Measurements from ENCODE around the gene IQCK. TPM values are rescaled to one million over a fixed set of nuclear protein-coding genes. Genes with fewer than 3 reads are reported as not detected.

The IQCK gene, protein sequence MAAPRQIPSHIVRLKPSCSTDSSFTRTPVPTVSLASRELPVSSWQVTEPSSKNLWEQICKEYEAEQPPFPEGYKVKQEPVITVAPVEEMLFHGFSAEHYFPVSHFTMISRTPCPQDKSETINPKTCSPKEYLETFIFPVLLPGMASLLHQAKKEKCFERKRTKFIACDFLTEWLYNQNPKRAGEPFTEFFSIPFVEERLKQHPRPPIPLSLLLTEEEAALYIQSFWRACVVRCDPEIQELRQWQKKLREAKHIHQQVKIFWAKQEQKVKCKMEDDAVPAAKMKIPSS
- 13.0 and 15.6 TPM in 2 replicates for polyA plus RNA-seq (2011; rRNA removed)
- polyA plus RNA-seq (2012; cell fraction: cytosol; rRNA removed) = 8.0 and 8.2 TPM in 2 replicates
- 6.5 and 14.2 TPM in 2 replicates for polyA plus RNA-seq (2012; cell fraction: nucleus; rRNA removed)
- polyA plus RNA-seq (2017; fragmentation: RNase III; extraction: RNeasy Plus Mini Kit Qiagen cat#74134 plus additional on column Dnase treatment) = 10.3 to 12.5 TPM (median 12.1 TPM) in 3 replicates
- 7.5 and 7.8 TPM in 2 replicates for polyA minus RNA-seq (2011; rRNA and poly(A)+ RNA removed)

DNA sequence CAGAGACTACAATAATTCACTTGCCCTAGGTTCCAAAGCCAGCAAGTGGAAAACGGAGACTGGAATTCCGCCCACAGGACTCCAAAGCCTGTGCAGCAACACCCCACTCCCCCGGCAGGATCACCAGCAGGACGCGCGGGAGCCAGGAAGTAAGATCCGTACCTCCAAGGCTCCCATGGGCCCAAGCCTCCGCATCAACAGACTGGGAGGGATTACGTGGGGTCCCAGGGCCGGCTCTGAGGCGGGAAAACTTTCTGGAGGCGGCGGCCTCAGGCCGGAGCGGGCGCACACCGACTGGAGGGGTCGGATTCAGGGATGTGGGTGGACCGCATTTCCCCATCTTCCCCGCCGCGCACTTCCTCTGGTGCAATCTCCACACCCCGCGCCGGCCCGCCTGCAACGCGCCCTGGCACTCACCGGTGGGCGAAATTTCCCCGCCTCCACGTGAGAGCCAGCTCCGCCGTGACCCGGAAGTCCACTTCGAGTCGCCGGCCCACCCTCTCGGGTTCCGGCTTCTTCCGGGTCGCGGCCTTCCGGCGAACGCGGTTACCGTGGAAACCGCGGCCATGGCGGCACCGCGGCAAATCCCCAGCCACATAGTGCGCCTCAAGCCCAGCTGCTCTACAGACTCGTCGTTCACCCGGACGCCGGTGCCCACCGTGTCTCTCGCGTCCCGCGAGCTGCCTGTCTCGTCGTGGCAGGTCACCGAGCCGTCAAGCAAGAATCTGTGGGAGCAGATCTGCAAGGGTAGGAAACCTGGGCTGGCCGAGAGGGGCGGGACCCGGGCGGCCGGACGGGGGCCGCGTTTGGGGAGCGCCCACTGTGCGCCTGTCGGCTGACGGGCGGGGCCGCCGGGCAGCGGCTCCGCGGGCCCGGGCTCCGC lies at the start of gene IQCK, which contains the start of gene KNOP1:
TSS of gene IQCK (plus strand) at position 531 of the 883 bp plus-strand sequence. CDS start at position 567, 36 bp downstream.
TSS of gene KNOP1 (minus strand) at position 487 of the 883 bp plus-strand sequence. CDS start 3,192 bp downstream, outside the sequence.
- peak within 1 kb of the TSS; percentile 89 to 92 for H3K27ac ChIP-seq
- FAIRE-seq (no peak), ATAC-seq (peak; percentile 95 to 97), DNase-seq (ENCODE audit: low read depth in 1 of 2, low spot score in 1 of 2) (peak; percentile 90)
- POLR2A ChIA-PET = interaction anchor here (0.7 to 1.6 kb wide), 7 partner anchors 11 to 188 kb away, joined by 3 to 10 read pairs (median 4); partner anchors contain the start of gene VPS35L
- peak within 1 kb of the TSS; percentile 89 for H3K4me3 ChIP-seq
- peak within 1 kb of the TSS; percentile 86 for H3K4me2 ChIP-seq
- TF ChIP-seq SMC3 (IDR thresholded peaks at IDR 0.05) (0 out of 3 replicates have a peak, but pooled peaks have one; percentile 6), RFX5 (IDR thresholded peaks at IDR 0.05) (no peak), KDM5A (IDR thresholded peaks at IDR 0.05) (peak; percentile 75; the same call in 1 of the 2 replicates), JUNB (IDR thresholded peaks at IDR 0.05) (no peak), HEYL (CRISPR knock-in tag; IDR thresholded peaks at IDR 0.05) (no peak), FOSB (CRISPR knock-in tag; IDR thresholded peaks at IDR 0.05) (no peak), POLR2A (IDR thresholded peaks at IDR 0.05; ENCODE audit: low read length) (peak; percentile 75), MYC (IDR thresholded peaks at IDR 0.05; ENCODE audit: borderline replicate concordance, low read length) (peak; percentile 94), PHF8 (IDR thresholded peaks at IDR 0.05; ENCODE audit: borderline replicate concordance, low read depth) (no peak; the same call in 1 of the 2 replicates), JUN (IDR thresholded peaks at IDR 0.05) (peak; percentile 81 to 89; a peak in 4 of 5 replicates), CEBPB (IDR thresholded peaks at IDR 0.05) (peak in 1 of 2 experiments; percentile 49; a peak in 1 of 4 replicates)
- TF ChIP-seq, protein P1, sequence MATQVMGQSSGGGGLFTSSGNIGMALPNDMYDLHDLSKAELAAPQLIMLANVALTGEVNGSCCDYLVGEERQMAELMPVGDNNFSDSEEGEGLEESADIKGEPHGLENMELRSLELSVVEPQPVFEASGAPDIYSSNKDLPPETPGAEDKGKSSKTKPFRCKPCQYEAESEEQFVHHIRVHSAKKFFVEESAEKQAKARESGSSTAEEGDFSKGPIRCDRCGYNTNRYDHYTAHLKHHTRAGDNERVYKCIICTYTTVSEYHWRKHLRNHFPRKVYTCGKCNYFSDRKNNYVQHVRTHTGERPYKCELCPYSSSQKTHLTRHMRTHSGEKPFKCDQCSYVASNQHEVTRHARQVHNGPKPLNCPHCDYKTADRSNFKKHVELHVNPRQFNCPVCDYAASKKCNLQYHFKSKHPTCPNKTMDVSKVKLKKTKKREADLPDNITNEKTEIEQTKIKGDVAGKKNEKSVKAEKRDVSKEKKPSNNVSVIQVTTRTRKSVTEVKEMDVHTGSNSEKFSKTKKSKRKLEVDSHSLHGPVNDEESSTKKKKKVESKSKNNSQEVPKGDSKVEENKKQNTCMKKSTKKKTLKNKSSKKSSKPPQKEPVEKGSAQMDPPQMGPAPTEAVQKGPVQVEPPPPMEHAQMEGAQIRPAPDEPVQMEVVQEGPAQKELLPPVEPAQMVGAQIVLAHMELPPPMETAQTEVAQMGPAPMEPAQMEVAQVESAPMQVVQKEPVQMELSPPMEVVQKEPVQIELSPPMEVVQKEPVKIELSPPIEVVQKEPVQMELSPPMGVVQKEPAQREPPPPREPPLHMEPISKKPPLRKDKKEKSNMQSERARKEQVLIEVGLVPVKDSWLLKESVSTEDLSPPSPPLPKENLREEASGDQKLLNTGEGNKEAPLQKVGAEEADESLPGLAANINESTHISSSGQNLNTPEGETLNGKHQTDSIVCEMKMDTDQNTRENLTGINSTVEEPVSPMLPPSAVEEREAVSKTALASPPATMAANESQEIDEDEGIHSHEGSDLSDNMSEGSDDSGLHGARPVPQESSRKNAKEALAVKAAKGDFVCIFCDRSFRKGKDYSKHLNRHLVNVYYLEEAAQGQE (IDR thresholded peaks at IDR 0.05) = no peak
- TF ChIP-seq, protein P2, sequence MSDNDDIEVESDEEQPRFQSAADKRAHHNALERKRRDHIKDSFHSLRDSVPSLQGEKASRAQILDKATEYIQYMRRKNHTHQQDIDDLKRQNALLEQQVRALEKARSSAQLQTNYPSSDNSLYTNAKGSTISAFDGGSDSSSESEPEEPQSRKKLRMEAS (IDR thresholded peaks at IDR 0.05) = peak; percentile 97
- TF ChIP-seq, protein P3, sequence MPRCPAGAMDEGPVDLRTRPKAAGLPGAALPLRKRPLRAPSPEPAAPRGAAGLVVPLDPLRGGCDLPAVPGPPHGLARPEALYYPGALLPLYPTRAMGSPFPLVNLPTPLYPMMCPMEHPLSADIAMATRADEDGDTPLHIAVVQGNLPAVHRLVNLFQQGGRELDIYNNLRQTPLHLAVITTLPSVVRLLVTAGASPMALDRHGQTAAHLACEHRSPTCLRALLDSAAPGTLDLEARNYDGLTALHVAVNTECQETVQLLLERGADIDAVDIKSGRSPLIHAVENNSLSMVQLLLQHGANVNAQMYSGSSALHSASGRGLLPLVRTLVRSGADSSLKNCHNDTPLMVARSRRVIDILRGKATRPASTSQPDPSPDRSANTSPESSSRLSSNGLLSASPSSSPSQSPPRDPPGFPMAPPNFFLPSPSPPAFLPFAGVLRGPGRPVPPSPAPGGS (IDR thresholded peaks at IDR 0.05) = peak; percentile 83; the same call in 2 of the 3 replicates
- TF ChIP-seq, protein P4, sequence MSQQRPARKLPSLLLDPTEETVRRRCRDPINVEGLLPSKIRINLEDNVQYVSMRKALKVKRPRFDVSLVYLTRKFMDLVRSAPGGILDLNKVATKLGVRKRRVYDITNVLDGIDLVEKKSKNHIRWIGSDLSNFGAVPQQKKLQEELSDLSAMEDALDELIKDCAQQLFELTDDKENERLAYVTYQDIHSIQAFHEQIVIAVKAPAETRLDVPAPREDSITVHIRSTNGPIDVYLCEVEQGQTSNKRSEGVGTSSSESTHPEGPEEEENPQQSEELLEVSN (IDR thresholded peaks at IDR 0.05; ENCODE audit: borderline replicate concordance, low read depth) = peak; percentile 64; the same call in 1 of the 2 replicates
- TF ChIP-seq, protein P5, sequence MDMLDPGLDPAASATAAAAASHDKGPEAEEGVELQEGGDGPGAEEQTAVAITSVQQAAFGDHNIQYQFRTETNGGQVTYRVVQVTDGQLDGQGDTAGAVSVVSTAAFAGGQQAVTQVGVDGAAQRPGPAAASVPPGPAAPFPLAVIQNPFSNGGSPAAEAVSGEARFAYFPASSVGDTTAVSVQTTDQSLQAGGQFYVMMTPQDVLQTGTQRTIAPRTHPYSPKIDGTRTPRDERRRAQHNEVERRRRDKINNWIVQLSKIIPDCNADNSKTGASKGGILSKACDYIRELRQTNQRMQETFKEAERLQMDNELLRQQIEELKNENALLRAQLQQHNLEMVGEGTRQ (IDR thresholded peaks at IDR 0.05) = peak; percentile 50; the same call in 1 of the 2 replicates
- WGBS (ENCODE audit: missing lambda C conversion rate) = 0% methylated on average over 11 of the region's 88 CpGs
- no peaks in the 10 kb centered on the region for H3K9me3 ChIP-seq
- H3K4me1 ChIP-seq = peaks cover 28% of the 10 kb centered on the region
- CTCF ChIA-PET = interaction anchor here (0.7 to 3.3 kb wide), 7 partner anchors 14 to 166 kb away, joined by 3 to 18 read pairs (median 4); partner anchors contain the start of gene GPRC5B

All from A549 (cell line).